Iris pigment epithelial cell (primary cell): ENCODE measurements around the gene BMF.
A peak's percentile ranks its signal among the peaks of the same experiment; 100 is the strongest.

Experiments used
- DNase-seq: peaks from one replicate; pipeline ENCODE4 v3.0.0-alpha.2; 2011; ENCODE audit warnings: low read depth

Gene BMF

DNA sequence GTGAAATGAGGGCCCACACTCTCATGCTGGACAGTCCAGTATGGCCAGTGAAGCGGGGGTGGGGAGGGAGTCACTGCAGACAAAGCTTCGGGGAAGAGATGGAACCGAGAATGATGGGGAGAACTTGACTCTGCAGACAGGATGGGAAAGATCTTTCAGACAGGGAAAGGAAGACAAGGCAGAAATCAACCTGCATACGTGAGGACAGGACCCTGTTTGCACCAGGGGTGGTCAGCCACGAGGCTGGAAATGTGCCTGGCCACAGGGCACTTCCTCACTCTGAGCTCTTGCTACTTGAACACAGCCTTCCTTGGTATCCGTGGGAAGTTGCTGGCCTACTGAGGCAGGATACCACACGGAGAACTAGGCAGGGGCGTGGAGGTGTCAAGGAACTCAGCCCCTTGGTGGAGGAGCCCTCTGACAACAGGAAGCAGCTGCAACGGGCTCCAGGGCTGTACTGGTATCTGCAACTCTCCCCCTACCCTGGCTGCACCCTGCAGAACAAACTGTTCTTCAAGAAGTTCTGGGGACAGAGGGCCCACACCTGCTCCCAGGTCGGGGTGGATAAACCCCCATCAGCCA lies 60.4 kb downstream of the BMF start:
- no peak for DNase-seq

DNA sequence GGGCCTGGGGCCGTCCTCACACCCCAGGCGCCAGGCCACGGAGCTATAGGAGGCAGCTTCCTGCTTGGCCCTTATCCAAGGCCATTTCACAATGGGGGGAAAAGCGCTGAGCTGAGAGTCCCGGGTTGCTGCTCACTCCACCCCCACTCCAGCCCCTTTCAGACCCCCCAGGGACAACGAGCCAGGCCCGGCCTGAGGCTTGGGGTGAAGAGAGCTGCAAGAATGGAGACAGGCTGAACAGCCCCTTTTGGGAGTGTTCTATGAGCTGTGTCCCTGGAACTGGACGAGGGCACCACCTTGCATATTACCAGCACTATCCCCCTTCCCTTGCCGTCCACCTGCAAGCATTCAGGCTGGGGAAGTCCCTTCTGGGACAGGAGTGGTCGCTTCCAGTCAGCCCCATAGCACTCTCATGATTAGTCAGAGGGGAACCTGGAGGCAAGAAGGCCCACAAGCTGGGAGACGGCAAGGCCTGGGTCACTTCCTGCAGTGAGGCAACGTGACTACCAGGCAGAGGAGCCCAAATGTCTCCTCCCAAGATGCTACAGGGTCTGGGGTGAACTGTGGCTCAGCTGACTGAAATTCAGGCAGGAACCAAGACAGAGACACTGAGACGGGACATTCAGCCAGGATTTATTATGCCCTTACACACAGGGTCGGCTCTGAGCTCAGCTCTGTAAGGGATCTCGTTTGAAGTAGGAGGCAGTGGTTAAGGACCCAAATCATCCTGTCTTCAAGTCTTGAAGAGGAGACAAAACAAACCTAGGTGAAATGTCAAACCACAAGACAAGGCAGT lies 61.1 kb downstream of the BMF start:
- DNase-seq = peak; percentile 87

DNA sequence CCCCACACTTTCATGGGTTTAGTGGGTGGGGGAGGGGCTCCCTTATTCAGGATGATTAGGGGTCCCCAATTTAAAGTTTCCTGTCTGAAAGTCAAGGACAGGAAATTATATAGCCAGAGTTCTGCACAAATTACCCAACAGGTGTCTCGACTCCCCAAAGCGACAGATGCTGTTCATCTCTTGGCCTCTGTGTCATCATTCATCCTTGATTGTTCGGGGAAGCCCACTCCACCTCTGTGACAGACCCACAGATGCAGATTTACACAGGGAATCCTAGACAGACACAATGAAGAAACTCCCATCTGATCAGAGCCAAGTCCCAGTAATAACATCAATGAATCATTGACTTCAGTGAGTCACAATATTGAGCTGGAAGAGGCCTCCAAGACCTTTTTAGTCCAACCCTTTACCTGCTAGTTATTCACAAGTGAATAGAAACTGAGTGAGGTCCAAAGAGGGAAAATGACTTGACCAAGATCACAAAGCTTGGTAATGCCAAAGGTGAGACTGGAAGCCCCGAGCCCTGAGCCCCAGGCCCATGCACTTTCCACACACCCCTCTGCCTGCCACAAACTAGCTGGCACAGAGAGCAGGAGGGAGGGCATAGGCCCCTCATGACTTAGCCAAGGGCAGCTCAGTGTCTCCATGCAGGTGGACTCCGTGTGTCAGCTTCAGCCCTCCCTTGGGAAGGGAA lies 61.8 kb downstream of the BMF start:
- DNase-seq = peak; percentile 87

DNA sequence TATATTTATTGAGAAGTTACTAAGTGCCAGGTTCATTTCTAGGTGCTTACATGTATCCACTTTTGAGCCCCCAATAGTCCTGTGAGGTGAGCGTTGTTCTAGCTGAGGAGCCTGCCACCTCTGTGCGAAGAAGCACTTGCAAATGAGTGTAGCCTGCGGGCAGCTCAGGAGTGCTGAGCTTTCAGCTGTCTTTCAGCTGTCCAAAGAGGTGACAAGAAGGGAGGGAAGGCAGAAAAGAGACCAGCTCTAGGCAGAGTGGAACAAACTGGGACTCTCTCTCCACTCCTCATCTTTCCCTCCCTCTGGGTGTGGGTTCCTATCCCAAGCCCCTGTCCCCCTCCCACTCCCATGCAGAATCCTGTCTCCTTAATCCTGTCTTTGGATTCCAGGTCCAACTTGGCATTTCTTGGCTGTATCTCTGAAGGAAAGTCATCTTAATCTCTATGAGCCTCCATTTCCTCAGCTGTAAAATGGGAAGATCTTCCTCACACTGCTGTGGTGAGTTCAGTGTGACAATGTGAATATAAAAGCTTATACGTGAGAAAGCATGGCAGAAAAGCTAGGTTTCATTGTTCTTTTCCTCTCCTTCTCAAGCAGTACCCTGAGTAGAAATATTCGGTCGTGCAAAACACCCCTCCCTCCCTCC lies 63.0 kb downstream of the BMF start:
- DNase-seq = no peak

DNA sequence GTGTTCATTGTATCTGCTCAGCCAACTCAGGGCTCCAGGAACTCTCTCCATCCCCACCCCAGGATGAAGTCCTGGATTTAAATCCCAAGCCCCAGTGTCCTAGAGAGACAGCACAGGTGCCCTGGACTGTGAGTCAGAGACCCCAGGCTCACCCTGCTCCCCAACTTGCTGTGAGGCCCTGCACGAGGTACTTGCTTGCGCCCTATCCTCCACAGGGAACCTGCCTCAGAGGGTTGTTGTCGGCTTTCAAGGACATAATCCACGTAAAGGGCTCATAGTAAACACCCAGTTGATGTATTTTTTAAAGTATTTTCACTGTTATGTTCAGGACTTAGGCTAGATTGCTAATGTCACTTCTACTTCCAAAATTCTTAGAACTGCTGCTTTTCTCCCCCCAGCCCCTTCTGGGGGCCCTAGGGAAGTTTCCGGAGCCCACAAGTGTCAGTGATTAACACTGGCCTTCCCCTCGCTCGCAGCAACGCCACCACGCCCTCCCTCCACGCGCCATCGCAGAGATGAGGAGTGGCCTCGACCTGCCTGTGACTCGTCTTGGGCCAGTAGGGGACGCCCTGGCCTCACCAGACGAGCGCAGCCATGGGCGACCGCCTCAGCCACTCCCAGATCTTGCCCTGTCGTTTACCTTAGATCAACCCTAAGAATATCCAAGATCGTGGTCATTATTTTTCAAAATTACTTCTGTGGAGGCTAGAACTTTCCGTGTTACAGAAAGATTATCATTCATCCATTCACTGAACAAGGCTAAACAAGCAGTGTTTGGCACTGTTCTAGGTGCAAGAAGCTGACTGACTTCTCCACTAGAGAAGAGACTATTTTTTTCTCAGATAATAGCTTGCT lies 63.7 kb downstream of the BMF start:
- peak; percentile 86 for DNase-seq

DNA sequence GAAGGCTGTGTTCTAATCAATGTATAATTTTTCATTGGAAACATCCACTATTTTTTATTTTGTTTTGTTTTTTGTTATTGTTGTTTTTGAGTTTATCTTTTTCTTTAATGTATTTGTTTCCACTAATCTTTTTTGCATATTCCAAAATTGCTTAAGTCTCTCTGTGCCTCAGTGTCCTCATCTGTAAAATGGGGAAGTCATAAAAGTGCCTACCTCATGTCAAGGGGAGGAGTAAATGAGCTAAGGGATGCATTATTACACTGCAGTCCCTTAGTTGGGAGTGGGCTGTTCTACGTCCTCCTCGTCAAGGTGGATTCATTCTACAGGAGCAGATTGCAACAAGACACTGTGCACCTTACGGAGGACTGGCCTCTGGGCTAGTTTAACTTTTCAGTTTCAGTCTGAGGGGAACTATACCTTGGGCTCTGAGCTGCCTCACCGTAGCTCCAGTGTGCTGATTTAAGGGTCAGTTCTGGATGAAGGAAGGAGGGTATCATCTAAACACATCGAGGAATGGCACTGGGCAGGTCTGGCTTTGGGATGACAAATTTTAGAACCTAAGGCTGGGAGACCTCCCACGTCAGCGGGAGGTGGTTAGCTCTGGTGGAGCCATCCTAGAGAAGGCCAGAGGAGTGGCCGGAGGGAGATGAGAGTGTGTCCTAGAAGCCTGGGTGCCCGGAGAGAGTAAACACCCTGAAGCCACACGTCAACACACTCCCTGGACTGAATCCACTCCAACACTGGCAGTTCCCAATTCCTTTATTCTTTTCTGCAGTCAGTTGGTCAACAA lies 64.6 kb downstream of the BMF start:
- DNase-seq = no peak

DNA sequence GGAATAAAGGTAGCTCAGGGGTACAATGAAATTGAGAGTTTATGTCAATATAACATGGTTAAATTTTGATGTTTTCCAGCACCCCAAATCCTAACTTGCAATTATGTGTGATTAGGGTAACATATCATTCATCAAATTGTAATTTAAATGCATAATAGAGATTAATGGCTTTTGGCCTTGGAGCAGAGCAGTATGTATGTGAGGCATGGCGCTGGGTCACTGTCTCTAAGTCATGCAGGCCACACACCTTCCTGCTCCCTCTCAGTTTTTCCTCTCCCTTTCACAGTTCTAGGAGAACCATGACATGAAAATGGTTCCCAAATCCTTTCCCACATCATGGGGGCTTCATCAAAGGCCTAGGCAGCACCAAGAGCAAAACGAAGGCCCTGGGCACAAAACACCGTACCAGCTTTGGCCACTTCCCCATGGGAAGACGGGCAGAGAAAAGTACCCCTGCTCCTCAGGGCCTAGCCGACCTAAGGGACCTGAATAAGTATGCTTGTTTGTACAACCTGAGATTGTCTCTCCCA lies 65.8 kb downstream of the BMF start:
- no peak for DNase-seq

DNA sequence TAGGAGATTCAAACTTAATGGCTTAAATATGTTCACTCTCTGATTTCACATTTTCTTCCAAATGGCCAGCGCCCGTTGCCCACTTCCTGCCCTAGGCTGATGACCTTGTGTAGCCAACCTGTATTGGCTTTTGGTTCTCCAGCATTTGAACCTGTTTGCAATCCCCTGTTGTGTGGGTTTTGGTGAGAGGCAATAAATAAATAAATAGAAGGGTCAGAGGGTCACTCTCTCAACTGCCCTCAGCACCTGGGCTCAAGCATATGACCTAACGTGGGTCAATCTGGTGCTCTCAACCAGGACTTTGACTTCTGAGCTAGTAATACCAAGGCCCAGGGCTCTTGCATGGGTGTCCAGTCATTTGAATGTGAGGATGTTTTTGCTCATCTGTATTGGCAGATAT lies 67.9 kb downstream of the BMF start:
- DNase-seq = no peak

DNA sequence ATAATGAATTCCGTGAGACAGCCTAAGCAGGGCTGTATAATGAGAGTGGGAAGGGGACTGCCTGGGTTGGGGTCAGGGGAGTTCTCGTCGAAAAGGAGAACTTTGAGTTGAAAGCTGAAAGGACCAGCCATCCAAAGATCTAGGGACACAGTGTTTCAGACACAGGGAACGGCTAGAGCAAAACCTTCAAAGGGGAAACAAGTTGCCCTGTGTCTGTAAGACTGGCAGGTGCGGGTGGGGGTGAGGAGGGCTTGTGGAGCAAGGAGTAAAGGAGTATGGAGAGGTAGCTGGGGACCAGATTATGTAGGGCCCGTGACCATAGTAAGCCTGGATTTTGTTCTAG lies 68.4 kb downstream of the BMF start:
- no peak for DNase-seq

DNA sequence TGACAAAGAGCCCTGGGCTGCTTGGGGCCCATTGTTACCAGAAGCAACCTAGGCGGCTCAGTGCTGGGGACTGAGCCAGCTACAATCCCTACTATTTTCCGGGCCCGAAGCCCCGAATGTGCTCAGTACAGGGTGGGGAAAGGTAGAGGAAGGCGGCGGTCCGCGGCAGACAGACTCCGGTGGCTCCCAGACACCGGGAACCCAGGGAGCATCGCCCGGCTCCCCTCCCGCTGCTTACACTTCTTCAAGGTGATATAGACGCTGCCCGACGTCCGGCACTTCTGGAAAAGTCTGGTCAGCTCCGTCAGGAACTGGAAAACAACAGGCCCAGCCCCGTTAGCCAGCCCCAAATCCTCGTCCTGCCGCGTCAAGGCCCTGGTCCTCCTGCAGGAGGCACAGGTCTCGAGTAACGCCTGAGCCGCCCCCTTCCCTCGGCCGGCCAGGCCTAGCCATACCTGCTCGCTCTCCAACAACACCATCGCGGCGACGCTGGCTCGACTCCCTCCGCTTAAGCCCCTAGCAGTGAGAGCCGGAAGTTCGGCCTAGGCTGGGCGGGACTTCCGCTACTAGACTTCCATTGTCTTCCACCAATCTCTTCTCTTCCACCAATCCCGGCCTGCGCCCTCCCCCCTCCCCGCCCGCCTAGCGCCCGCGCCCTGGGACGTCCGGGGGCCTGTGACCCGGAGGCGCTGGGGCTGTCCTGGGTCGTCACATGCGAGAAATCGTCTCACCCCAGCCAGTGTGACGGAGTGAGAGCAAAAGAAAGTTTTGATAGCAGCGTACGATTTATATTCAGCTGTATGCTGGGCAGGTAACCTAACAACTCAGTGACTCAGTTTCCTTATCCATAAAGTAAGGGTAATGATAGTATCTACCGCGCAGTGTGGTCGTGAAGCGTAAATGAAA lies 69.8 kb downstream of the BMF start, which contains the start of gene SRP14:
Gene SRP14 (minus strand): TSS at position 544 of the 906 bp plus-strand sequence. CDS start 65 bp downstream, at position 479.
- DNase-seq = peak; percentile 92

DNA sequence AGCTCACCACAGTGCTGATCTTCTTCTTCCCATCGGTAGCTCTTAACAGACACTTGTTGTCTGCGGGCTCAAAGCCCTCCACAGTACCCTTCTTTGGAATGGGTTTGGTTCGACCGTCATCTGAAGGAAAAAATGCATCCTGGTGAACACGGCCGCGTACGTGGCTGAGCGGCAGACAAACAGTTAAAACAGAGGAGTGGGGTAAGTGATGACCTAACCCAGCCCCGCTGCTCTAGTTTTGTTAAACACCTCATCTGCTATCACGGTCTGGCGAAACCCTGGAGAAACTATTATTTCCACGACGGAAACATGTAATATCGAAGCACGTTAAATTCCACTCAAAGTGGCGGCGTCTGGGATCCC lies 70.4 kb downstream of the BMF start:
- peak; percentile 64 for DNase-seq
